DOHH2 (cell line): ENCODE measurements around the gene MAPK8IP1.

Source experiments
- H3F3A ChIP-seq: fragments of 200-600 bp; sonication (generic), shearing (Covaris generic); 2 replicates; pipeline ENCODE4 v1.6.0; 2016; ENCODE audit warnings: antibody characterized with exemption, mild to moderate bottlenecking; ENCODE audit not compliant: control insufficient read depth, insufficient read depth
- H3K27ac ChIP-seq: fragments of 200-600 bp; sonication (generic); 2 replicates; pipeline ENCODE4 v1.5.1; 2014; ENCODE audit warnings: low read depth, mild to moderate bottlenecking, low read length, moderate library complexity
- H3K27me3 ChIP-seq: fragments of 200-600 bp; sonication (generic); 2 replicates; pipeline ENCODE4 v1.6.1; 2014; ENCODE audit warnings: mild to moderate bottlenecking, low read length, mixed read lengths; ENCODE audit not compliant: control insufficient read depth
- H3K36me3 ChIP-seq: fragments of 200-600 bp; sonication (generic); 2 replicates; pipeline ENCODE4 v1.6.1; 2014; ENCODE audit warnings: mild to moderate bottlenecking, low read length, moderate library complexity, mixed read lengths; ENCODE audit not compliant: control insufficient read depth
- H3K4me1 ChIP-seq: fragments of 200-600 bp; sonication (generic); 2 replicates; pipeline ENCODE4 v1.6.1; 2014; ENCODE audit warnings: mild to moderate bottlenecking, low read length, mixed read lengths; ENCODE audit not compliant: control insufficient read depth
- H3K4me2 ChIP-seq: fragments of 200-600 bp; sonication (generic); 2 replicates; pipeline ENCODE4 v1.6.0; 2014; ENCODE audit warnings: mild to moderate bottlenecking, low read length, moderate library complexity
- H3K4me3 ChIP-seq: fragments of 200-600 bp; sonication (generic); 2 replicates; pipeline ENCODE4 v1.5.1; 2014; ENCODE audit warnings: mild to moderate bottlenecking, low read length, mixed read lengths
- H3K79me2 ChIP-seq: fragments of 200-600 bp; sonication (generic); 2 replicates; pipeline ENCODE4 v1.6.1; 2014; ENCODE audit warnings: mild to moderate bottlenecking, low read length, mixed read lengths; ENCODE audit not compliant: control insufficient read depth
- H3K9me2 ChIP-seq: fragments of 200-600 bp; sonication (generic); replicated peaks from 2 replicates; pipeline ENCODE4 v1.6.1; 2014; ENCODE audit warnings: mild to moderate bottlenecking, low read length, mixed read lengths; ENCODE audit not compliant: control insufficient read depth
- H3K9me3 ChIP-seq: fragments of 200-600 bp; sonication (generic); 2 replicates; pipeline ENCODE4 v1.6.1; 2014; ENCODE audit warnings: antibody characterized with exemption, low read length, mixed read lengths; ENCODE audit not compliant: control insufficient read depth, insufficient read depth
- H4K20me1 ChIP-seq: fragments of 200-600 bp; sonication (generic); 2 replicates; pipeline ENCODE4 v1.6.0; 2014; ENCODE audit warnings: low read depth, mild to moderate bottlenecking, antibody characterized with exemption, low read length, moderate library complexity; ENCODE audit not compliant: control insufficient read depth, insufficient read depth
- EZH2phosphoT487 ChIP-seq: fragments of 200-600 bp; sonication (generic); IDR thresholded peaks from 2 replicates; pipeline ENCODE4 v1.6.1; 2017; ENCODE audit warnings: borderline replicate concordance, mild to moderate bottlenecking, antibody characterized with exemption, low read length, moderate library complexity, mixed read lengths
- TF ChIP-seq, protein P1 (sequence below): fragments of 200-600 bp; sonication (generic); IDR thresholded peaks from one replicate; pipeline ENCODE4 v1.5.1; 2014; ENCODE audit warnings: antibody characterized with exemption, mild to moderate bottlenecking, low read depth, low read length; ENCODE audit not compliant: poor library complexity, severe bottlenecking

MAPK8IP1 gene

GRCh38 chr11:45918331-45918941 is 33.0 kb downstream of the MAPK8IP1 start:
- peak overlapping the region; percentile 100 for H3K4me3 ChIP-seq
- H3K79me2 ChIP-seq = peaks cover 31% of the 10 kb centered on the region
- TF ChIP-seq EZH2phosphoT487 = no peak
- TF ChIP-seq, protein P1, sequence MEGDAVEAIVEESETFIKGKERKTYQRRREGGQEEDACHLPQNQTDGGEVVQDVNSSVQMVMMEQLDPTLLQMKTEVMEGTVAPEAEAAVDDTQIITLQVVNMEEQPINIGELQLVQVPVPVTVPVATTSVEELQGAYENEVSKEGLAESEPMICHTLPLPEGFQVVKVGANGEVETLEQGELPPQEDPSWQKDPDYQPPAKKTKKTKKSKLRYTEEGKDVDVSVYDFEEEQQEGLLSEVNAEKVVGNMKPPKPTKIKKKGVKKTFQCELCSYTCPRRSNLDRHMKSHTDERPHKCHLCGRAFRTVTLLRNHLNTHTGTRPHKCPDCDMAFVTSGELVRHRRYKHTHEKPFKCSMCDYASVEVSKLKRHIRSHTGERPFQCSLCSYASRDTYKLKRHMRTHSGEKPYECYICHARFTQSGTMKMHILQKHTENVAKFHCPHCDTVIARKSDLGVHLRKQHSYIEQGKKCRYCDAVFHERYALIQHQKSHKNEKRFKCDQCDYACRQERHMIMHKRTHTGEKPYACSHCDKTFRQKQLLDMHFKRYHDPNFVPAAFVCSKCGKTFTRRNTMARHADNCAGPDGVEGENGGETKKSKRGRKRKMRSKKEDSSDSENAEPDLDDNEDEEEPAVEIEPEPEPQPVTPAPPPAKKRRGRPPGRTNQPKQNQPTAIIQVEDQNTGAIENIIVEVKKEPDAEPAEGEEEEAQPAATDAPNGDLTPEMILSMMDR = no peak
- peaks cover 24% of the 10 kb centered on the region for H3F3A ChIP-seq
- H3K9me2 ChIP-seq = no peaks in the 10 kb centered on the region
- peaks cover 6% of the 10 kb centered on the region for H3K27me3 ChIP-seq
- peak overlapping the region; percentile 92 for H3K4me2 ChIP-seq
- peak overlapping the region; percentile 84 for H3K27ac ChIP-seq
- H3K4me1 ChIP-seq = peaks cover 65% of the 10 kb centered on the region
- peaks cover 38% of the 10 kb centered on the region for H3K36me3 ChIP-seq
- no peaks in the 10 kb centered on the region for H3K9me3 ChIP-seq
- H4K20me1 ChIP-seq = peaks cover 16% of the 10 kb centered on the region

DNA sequence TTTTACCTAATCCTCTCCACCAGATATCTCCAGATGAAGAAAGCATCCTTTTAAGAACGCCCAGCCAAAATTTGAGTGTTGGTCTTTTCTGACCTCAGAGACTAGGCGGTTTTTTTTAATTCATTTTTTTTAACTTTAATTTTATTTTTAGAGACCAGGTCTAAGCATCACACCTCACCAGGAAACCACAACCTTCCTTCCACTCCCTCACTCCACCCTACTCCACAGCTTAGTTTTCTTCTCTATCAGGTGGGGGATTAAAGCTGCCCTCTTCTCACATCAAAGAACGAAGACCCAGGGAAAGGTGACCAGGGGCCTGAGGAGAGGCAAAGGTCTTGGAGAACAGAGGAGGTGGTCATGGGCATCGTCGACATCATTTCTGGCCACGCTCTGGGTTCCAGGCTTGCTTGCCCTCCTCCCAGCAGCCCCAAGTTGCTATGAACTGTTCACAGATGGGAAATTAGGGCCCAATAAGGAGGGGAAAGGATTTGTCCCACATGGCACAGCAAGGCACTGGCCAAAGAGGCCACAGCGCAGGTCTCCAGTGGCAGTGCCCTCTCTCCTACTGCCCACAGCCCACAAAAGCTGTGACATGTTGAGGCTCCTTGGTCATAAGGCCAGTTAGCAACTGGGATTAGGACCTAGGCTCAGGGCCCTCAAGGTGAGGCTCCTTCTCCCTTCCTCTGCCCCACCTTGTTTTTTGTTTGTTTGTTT is 33.7 kb downstream of the MAPK8IP1 start:
- H3K9me2 ChIP-seq = no peaks in the 10 kb centered on the region
- peak overlapping the region; percentile 84 for H3K27ac ChIP-seq
- peak overlapping the region; percentile 100 for H3K4me3 ChIP-seq
- peaks cover 70% of the 10 kb centered on the region for H3K4me1 ChIP-seq
- peaks cover 16% of the 10 kb centered on the region for H4K20me1 ChIP-seq
- TF ChIP-seq EZH2phosphoT487 = no peak
- peaks cover 6% of the 10 kb centered on the region for H3K27me3 ChIP-seq
- peaks cover 24% of the 10 kb centered on the region for H3F3A ChIP-seq
- peaks cover 31% of the 10 kb centered on the region for H3K36me3 ChIP-seq
- H3K9me3 ChIP-seq = no peaks in the 10 kb centered on the region
- peaks cover 35% of the 10 kb centered on the region for H3K79me2 ChIP-seq
- H3K4me2 ChIP-seq = peak overlapping the region; percentile 92

DNA sequence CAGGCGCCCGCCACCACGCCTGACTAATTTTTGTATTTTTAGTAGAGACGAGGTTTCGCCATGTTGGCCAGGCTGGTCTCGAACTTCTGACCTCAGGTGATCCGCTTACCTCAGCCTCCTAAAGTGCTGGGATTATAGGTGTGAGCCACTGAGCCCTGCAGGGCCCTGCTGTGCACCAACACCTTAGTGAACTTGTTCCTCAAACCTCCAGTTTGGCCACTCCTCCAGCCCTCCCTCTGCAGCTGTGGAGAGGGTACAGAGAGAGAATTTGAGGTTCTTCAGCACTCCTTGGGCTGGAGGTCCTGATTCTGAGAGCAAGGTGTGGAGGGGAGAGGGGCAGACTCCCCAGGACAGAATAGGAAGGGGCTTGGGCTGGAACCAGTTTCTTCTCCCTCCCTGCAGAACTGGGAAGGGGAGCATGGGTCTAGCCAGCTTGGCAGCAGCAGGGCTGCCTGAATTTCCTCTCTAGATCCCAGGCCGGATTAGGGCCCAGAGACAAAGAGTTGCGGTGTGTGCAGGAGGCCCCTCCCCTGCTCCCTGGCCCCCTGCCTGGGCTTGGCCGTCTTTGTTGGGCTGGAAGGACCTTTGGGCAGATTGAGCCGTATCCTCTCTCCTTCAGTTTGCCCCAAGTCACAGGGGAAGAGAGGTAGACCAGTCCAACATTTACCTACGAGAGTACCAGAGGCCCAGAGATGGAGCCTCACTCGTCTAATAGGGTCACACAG is 34.5 kb downstream of the MAPK8IP1 start:
- peaks cover 29% of the 10 kb centered on the region for H3K36me3 ChIP-seq
- TF ChIP-seq, protein P1 = no peak
- TF ChIP-seq EZH2phosphoT487 = no peak
- H3K9me3 ChIP-seq = no peaks in the 10 kb centered on the region
- H3K27ac ChIP-seq = peak overlapping the region; percentile 84
- H3K9me2 ChIP-seq = no peaks in the 10 kb centered on the region
- H3K4me1 ChIP-seq = peaks cover 79% of the 10 kb centered on the region
- H3K79me2 ChIP-seq = peaks cover 43% of the 10 kb centered on the region
- H3K4me3 ChIP-seq = no peak overlapping the region
- peaks cover 16% of the 10 kb centered on the region; the same call in 1 of the 2 replicates for H4K20me1 ChIP-seq
- H3K4me2 ChIP-seq = peak overlapping the region; percentile 92; the same call in 1 of the 2 replicates
- H3K27me3 ChIP-seq = peaks cover 6% of the 10 kb centered on the region
- H3F3A ChIP-seq = peaks cover 25% of the 10 kb centered on the region
